Measurements from ENCODE around the gene TEX35. TPM values are rescaled to one million over a fixed set of nuclear protein-coding genes. Genes with fewer than 3 reads are reported as not detected.

TEX35 gene
- total and polyA plus RNA-seq, 3 donors from 2014 or later = 32.1 to 131 (median 69.9) TPM

GRCh38 chr1:178492341-178492740, 20.6 kb upstream of the TEX35 start:
- intact Hi-C loops (cut with DNase I; ENCODE audit: low total_unique reads) = no loop called here
- 84 to 91% methylated on average over 11 of the region's 11 CpGs for WGBS, 2 donors
- H3K4me1 ChIP-seq = no peaks in the 10 kb centered on the region
- H3K4me3 ChIP-seq = no peak overlapping the region
- no peak for DNase-seq
- H3K36me3 ChIP-seq (ENCODE audit: low read depth, missing control alignments) = no peaks in the 10 kb centered on the region
- no peaks in the 10 kb centered on the region for H3K27me3 ChIP-seq
- H3K9me3 ChIP-seq = no peaks in the 10 kb centered on the region
- H3K27ac ChIP-seq = no peak overlapping the region
- TF ChIP-seq, protein P1, sequence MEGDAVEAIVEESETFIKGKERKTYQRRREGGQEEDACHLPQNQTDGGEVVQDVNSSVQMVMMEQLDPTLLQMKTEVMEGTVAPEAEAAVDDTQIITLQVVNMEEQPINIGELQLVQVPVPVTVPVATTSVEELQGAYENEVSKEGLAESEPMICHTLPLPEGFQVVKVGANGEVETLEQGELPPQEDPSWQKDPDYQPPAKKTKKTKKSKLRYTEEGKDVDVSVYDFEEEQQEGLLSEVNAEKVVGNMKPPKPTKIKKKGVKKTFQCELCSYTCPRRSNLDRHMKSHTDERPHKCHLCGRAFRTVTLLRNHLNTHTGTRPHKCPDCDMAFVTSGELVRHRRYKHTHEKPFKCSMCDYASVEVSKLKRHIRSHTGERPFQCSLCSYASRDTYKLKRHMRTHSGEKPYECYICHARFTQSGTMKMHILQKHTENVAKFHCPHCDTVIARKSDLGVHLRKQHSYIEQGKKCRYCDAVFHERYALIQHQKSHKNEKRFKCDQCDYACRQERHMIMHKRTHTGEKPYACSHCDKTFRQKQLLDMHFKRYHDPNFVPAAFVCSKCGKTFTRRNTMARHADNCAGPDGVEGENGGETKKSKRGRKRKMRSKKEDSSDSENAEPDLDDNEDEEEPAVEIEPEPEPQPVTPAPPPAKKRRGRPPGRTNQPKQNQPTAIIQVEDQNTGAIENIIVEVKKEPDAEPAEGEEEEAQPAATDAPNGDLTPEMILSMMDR (IDR thresholded peaks at IDR 0.05) = no peak
- TF ChIP-seq POLR2A (IDR thresholded peaks at IDR 0.05) = no peak

- H3K9me3 ChIP-seq = no peaks in the 10 kb centered on the region
- no peaks in the 10 kb centered on the region for H3K36me3 ChIP-seq (ENCODE audit: low read depth, missing control alignments)
- no peaks in the 10 kb centered on the region for H3K27me3 ChIP-seq
- TF ChIP-seq, protein P1 (IDR thresholded peaks at IDR 0.05) = no peak
- no peak for TF ChIP-seq POLR2A (IDR thresholded peaks at IDR 0.05)
- 91 to 97% methylated on average over 7 to 16 of the region's 16 CpGs for WGBS, 2 donors
- no peaks in the 10 kb centered on the region for H3K4me1 ChIP-seq
- H3K4me3 ChIP-seq = no peak overlapping the region
- no peak for DNase-seq
- intact Hi-C loops (cut with DNase I; ENCODE audit: low total_unique reads) = no loop called here
- no peak overlapping the region for H3K27ac ChIP-seq
Measured at GRCh38 chr1:178493301-178493741, 19.6 kb upstream of the TEX35 start.

- no peak for DNase-seq
- Histone ChIP-seq H3K9me3 (no peaks in the 10 kb centered on the region), H3K4me3 (no peak overlapping the region), H3K4me1 (no peaks in the 10 kb centered on the region), H3K36me3 (ENCODE audit: low read depth, missing control alignments) (no peaks in the 10 kb centered on the region), H3K27me3 (no peaks in the 10 kb centered on the region), H3K27ac (no peak overlapping the region)
- WGBS, 2 donors = 92 to 93% methylated on average over 12 to 13 of the region's 13 CpGs
- intact Hi-C loops (cut with DNase I; ENCODE audit: low total_unique reads) = no loop called here
- TF ChIP-seq, protein P1 (IDR thresholded peaks at IDR 0.05) = no peak
- no peak for TF ChIP-seq POLR2A (IDR thresholded peaks at IDR 0.05)
Measured at GRCh38 chr1:178494569-178494971, 18.3 kb upstream of the TEX35 start.

GRCh38 chr1:178495158-178495557, 17.8 kb upstream of the TEX35 start:
- Histone ChIP-seq H3K27me3 (no peaks in the 10 kb centered on the region), H3K36me3 (ENCODE audit: low read depth, missing control alignments) (no peaks in the 10 kb centered on the region), H3K9me3 (no peaks in the 10 kb centered on the region), H3K4me3 (no peak overlapping the region), H3K27ac (no peak overlapping the region), H3K4me1 (no peaks in the 10 kb centered on the region)
- intact Hi-C loops (cut with DNase I; ENCODE audit: low total_unique reads) = no loop called here
- no peak for TF ChIP-seq POLR2A (IDR thresholded peaks at IDR 0.05)
- TF ChIP-seq, protein P1 (IDR thresholded peaks at IDR 0.05) = no peak
- 86 to 88% methylated on average over 1 of the region's 1 CpG for WGBS, 2 donors
- DNase-seq = no peak

DNA sequence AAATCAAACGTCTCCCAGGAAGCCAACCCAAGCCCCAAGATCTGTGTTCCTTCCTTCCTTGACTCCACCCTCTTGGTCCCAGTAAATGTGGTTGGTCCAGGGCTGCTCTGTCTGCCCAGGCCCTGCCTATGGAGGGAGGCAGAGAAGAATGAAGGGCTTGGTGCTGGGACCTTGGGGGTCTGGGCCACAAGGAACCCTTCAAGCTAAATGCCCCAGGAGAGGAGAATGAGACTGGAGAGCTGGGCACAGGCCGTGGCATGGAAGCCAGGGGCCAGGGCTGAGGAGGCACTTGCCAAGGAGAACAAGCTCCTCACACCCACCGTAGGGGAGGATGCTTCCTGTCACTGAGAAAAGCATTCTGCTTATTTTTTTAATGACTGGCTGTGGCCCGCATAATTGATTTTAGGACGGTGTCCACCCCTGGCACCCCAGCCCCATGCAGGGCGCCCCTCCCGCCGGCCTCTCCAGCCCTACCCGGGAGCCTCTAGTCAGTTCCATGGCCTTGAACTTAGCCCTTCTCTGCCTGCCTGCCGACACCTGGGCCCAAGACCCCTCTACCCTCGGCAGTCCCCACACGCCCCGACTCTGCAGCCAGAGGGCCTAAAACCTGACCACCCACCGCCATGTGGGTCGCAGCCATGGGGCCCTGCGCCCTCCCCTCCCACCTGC, 17.0 kb upstream of the TEX35 start:
- 89% methylated on average over 16 of the region's 16 CpGs for WGBS, 2 donors
- no peak for TF ChIP-seq POLR2A (IDR thresholded peaks at IDR 0.05)
- intact Hi-C loops (cut with DNase I; ENCODE audit: low total_unique reads) = no loop called here
- Histone ChIP-seq H3K4me1 (no peaks in the 10 kb centered on the region), H3K27me3 (no peaks in the 10 kb centered on the region), H3K9me3 (no peaks in the 10 kb centered on the region), H3K36me3 (ENCODE audit: low read depth, missing control alignments) (no peaks in the 10 kb centered on the region), H3K4me3 (no peak overlapping the region), H3K27ac (no peak overlapping the region)
- DNase-seq = no peak

All from testis (tissue), 3 donors.